HT1080 (cell line): ENCODE data around the gene HS6ST1. TPM values are rescaled to one million over a fixed set of nuclear protein-coding genes. Genes with fewer than 3 reads are reported as not detected.

Experiments used
- DNase-seq: peaks from one replicate; pipeline ENCODE4 v3.0.0-alpha.2; 2015; ENCODE audit warnings: low read depth
- total RNA-seq: library from RNA; depleted of rRNA; stranded (reverse); fragments of >200 nt; shearing (Covaris generic); gene quantifications from 2 replicates; pipeline ENCODE4 v1.2.3, GENCODE V29; 2014

HS6ST1 gene
- total RNA-seq, 1 experiment from 2014 or later, result 26.7 TPM

- DNase-seq, result no peak
Observed at GRCh38 chr2:128311216-128311754, 7.4 kb downstream of the HS6ST1 start.

GRCh38 chr2:128310761-128311160, 7.9 kb downstream of the HS6ST1 start:
- DNase-seq, result no peak

GRCh38 chr2:128310094-128310716, 8.5 kb downstream of the HS6ST1 start:
- DNase-seq, result no peak

DNA sequence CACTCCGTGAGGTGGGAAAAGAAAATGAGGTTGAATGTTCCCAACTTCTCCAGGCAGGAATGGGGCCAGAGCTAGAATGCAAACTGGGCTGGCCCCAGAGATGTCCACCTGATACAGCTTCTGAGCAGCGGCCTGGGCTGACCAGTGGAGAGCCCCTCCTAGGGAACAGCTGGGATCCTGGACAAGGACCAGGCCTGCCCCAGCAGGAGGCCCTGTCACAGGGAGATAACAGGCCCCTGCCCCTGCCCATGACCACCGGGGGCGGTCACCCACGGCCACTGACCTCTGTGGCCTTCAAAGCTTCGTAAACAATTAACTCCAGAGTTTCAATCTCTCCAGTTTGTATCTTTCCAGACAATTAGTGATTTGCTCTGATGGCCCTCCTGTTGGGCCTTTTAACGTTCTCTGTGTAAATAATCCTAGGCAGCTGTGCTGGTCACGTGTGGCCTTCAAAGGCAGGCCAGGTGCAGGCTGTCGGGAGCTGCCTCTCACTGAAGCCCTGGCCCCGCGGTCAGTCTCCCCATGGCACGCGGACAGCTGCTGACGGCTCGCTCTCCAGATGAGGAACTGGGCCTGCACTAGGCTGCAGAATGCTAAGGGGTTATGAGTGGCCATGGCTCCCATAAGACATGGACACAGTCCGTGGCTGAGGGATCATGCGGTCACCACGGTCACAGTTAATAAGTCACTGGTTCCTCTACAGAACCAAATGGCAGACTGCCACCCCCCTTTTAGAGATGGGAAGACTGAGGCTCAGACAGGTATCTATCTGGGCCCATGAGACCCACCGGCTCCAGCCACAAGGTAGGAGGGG, 9.2 kb downstream of the HS6ST1 start:
- DNase-seq, result no peak

- no peak for DNase-seq
Observed at GRCh38 chr2:128308889-128309279, 9.8 kb downstream of the HS6ST1 start.

DNA sequence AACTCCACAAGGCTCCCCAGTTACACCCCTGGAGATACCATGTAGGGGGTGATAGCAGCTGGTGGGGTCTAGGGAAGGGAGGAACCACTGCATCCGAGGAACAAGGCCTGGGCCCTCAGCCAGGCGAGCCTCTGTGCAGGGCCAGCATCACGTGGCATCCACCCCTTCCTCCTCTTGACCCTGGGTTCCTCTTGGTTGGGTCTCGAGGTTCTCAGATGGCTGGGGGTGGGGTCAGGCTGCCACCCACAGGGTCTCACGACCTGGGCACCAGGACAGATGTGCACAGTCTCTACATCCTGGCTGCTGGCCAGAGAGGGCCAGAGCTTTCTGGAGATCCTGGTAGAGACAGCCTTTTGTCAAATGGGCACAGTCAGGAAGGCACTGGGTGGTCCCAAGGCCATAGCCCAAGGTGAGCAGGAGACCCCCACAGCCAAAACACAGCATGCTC, 10.4 kb downstream of the HS6ST1 start:
- DNase-seq, result no peak

- DNase-seq, result no peak
Observed at GRCh38 chr2:128307595-128307994, 11.1 kb downstream of the HS6ST1 start.

GRCh38 chr2:128306931-128307460, 11.7 kb downstream of the HS6ST1 start:
- no peak for DNase-seq

DNA sequence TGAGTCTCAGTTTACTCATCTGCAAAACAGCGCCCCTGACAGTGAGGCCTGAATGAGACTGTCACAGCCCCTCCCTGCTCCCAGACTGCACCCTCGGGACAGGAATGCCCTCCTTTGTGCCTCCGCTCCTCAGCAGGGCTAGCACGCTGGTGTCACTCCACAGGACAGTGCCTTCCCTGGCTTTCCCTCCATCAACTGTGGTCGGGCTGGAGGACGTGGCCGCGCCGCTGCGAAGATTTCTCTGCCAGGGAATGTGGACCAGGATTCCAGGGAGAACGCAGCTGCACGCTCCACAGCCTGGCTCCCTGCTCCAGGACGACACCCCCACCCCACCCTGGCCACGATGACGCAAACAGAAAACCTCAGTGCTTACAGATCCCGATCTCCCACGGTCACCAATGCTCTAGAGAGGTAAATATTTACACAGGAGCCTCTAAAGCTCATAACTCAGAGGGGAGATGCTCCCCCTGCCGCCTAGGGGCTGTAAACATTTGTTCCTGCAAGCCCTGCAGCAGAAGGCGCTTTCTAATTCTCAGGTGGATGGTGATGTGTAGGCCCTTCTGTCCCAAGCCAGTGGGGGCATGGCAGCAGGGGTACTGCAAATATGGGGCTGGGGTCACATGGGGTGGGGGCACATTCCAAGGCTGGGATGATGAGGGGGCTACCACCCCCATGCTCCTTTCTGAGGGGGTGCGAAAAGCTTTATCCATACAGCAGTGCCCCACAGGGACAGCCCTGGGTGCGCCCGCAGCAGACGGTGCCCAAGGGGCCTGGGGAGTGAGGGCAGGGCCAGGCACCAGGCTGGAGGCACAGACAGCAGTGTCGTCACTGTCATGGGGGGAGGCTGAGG, 12.4 kb downstream of the HS6ST1 start:
- peak; percentile 22 for DNase-seq

GRCh38 chr2:128305555-128306080, 13.1 kb downstream of the HS6ST1 start:
- no peak for DNase-seq

GRCh38 chr2:128304715-128305554, 13.7 kb downstream of the HS6ST1 start:
- DNase-seq, result peak; percentile 77

- DNase-seq, result no peak
Observed at GRCh38 chr2:128304330-128304714, 14.3 kb downstream of the HS6ST1 start.

DNA sequence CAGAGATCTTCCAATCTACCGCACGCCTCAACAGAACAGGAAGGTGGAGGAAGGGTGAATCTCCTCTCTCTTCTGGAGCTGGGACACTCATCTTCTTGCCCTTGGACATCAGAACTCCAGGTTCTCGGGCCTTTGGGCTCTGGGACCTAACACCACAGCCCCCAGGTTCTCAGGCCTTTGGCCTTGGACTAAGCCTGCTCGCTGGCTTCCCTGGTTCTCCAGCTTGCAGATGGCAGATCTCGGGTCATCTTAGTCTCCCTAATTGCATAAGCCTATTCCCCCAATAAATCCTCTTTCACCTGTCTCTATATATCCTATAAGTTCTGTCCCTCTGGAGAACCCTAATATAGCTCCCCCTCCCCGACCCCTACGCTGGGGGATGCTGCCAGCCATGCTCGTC, 14.8 kb downstream of the HS6ST1 start:
- DNase-seq, result no peak

DNA sequence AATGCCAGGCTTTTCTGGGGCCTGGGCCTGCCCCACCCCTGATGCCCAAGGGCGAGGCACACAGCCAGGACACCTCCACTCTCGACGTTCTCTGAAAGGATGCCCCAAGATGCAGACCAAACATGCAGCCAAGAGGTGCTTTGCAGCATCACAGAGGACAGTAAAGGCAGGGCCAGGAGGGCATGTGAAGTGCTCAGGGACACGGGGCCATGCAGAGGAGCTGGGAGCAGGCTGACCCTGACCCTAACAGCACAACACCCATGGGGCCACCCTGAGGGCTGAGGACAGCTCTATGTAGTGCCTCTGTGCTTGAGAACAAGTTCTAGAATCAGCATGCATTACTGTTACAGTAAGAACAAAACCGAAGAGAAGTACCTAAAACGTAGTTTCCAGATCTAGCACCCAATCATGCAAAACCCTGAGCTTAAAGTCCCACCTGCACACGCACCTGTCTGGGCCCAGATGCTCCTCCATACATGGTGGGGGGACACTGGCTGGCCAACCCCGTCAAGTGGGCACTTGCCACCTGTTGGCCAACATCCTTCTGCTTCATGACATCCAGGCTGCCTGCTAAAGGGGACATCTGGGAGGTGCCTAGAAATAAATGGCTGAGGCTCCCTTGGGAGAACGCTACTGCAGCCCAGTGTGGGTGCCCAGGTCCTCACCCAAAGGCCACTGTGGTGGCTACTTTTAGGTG, 15.4 kb downstream of the HS6ST1 start:
- DNase-seq, result no peak

- DNase-seq, result no peak
Observed at GRCh38 chr2:128302744-128303067, 16.0 kb downstream of the HS6ST1 start.

DNA sequence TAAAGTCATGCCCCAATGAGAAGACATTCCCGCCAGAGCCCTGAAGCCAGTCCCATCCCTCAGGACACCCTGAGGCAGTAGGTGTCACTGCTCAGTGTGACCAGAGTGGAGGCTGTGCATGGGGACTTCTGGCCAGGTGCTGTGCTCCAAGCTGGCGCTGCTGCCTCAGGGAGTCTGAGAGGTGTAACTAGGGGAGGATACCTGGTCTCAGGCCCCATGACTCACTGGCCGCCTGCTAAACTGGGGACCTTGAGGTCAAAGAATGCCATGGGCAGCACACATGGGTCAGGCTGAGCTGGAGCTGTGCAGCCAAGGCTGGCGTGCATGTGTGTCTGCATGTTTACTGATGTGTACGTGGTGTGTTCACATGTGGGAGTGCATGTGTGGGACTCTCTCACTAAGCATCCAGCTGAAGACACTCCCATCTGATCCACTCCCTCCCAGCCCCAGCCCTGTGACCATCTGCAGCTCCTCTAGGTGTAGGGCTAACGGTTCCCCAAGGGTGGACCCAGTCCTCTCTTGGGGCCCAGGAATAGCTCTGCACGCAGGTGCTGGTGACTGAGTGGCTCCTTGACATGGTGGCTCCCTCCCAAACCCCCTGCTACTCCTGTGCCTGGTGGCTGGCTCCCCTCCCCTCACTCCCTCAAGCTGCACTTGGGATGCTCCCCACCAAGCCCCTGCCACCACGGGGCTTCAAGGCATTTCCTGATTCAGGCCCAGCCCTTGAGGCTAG, 16.5 kb downstream of the HS6ST1 start:
- no peak for DNase-seq

DNA sequence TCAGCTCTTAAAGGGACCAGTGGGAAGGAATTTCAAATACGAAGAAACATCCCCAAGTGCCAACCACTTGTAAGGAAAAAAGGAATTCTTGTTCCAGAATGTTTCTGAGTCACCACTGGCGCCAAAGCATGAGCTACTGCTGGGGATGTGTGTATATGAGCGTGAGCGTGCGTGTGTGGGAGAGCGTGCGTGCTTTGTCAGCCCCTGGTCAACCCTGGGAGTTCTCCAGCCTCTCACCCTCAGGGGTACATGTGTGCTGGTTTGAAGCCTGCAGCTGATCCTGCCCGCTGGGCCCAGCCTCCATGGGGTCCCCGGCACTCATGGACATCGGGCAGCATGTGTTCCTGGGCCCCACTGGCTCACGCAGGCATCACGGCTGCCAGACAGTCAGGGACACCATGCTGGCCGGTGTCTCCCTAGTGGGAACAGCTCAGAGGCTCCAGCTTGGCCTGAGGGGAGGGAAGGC, 17.1 kb downstream of the HS6ST1 start:
- DNase-seq, result peak; percentile 49

GRCh38 chr2:128301021-128301420, 17.6 kb downstream of the HS6ST1 start:
- DNase-seq, result no peak
